ENCODE results near the gene ZNF211.

The ZNF211 gene

GRCh38 chr19:57632987-57633831 is at the start of gene ZNF211:
ZNF211 (plus strand) TSS chr19:57633168; CDS start chr19:57633347, 179 bp downstream.
- H3K27ac ChIP-seq (ENCODE audit: low read depth, low read length), result no peak within 1 kb of the TSS
- TF ChIP-seq EZH2phosphoT487 (conservative IDR thresholded peaks at IDR 0.05; ENCODE audit: low read length) (no peak), CTCF (IDR thresholded peaks at IDR 0.05; ENCODE audit: insufficient read depth, low read length, poor library complexity, severe bottlenecking) (no peak)
- peak within 1 kb of the TSS; percentile 55 for H3K4me2 ChIP-seq (ENCODE audit: low read depth, low read length, poor library complexity, severe bottlenecking)
- H3K79me2 ChIP-seq (ENCODE audit: insufficient read depth, low read length), result no peaks in the 10 kb centered on the region
- peaks cover 14% of the 10 kb centered on the region for H3K9me3 ChIP-seq (ENCODE audit: insufficient read depth, low read length)
- no peaks in the 10 kb centered on the region for H3K9me2 ChIP-seq (replicated peaks; ENCODE audit: insufficient read depth, low read length)
- H3K27me3 ChIP-seq (ENCODE audit: low read length), result no peaks in the 10 kb centered on the region
- peak within 1 kb of the TSS; percentile 94 for H2AFZ ChIP-seq (ENCODE audit: low read depth, low read length, severe bottlenecking)
- no peaks in the 10 kb centered on the region for H4K20me1 ChIP-seq (ENCODE audit: low read depth, low read length)
- H3K4me3 ChIP-seq (ENCODE audit: insufficient read depth, low read length, poor library complexity, severe bottlenecking), result peak within 1 kb of the TSS; percentile 81
- H3K36me3 ChIP-seq (ENCODE audit: low read length), result peaks cover 32% of the 10 kb centered on the region
- H3F3A ChIP-seq (ENCODE audit: insufficient read depth), result no peaks in the 10 kb centered on the region
- peak within 1 kb of the TSS; percentile 71 for H3K9ac ChIP-seq (ENCODE audit: low read length)

- no peak within 1 kb of the TSS for H3K27ac ChIP-seq (ENCODE audit: low read depth, low read length)
- TF ChIP-seq EZH2phosphoT487 (conservative IDR thresholded peaks at IDR 0.05; ENCODE audit: low read length), result no peak
- TF ChIP-seq CTCF (IDR thresholded peaks at IDR 0.05; ENCODE audit: insufficient read depth, low read length, poor library complexity, severe bottlenecking), result no peak
- H3K4me3 ChIP-seq (ENCODE audit: insufficient read depth, low read length, poor library complexity, severe bottlenecking), result no peak within 1 kb of the TSS
- no peak within 1 kb of the TSS for H3K4me2 ChIP-seq (ENCODE audit: low read depth, low read length, poor library complexity, severe bottlenecking)
- no peaks in the 10 kb centered on the region for H4K20me1 ChIP-seq (ENCODE audit: low read depth, low read length)
- no peaks in the 10 kb centered on the region for H3K36me3 ChIP-seq (ENCODE audit: low read length)
- no peaks in the 10 kb centered on the region for H3K9me2 ChIP-seq (replicated peaks; ENCODE audit: insufficient read depth, low read length)
- no peaks in the 10 kb centered on the region for H3F3A ChIP-seq (ENCODE audit: insufficient read depth)
- H3K9ac ChIP-seq (ENCODE audit: low read length), result no peak within 1 kb of the TSS
- H3K9me3 ChIP-seq (ENCODE audit: insufficient read depth, low read length), result peaks cover 5% of the 10 kb centered on the region; the same call in 1 of the 2 replicates
- H3K79me2 ChIP-seq (ENCODE audit: insufficient read depth, low read length), result no peaks in the 10 kb centered on the region
- H3K27me3 ChIP-seq (ENCODE audit: low read length), result no peaks in the 10 kb centered on the region
- H2AFZ ChIP-seq (ENCODE audit: low read depth, low read length, severe bottlenecking), result no peak within 1 kb of the TSS
These were observed 49.2 kb upstream of the ZNF211 start, which contains the start of gene ZIK1 for GRCh38 chr19:57583521-57584416. ZIK1 (plus strand) TSS chr19:57584145; CDS start chr19:57584357, 212 bp downstream.

DNA sequence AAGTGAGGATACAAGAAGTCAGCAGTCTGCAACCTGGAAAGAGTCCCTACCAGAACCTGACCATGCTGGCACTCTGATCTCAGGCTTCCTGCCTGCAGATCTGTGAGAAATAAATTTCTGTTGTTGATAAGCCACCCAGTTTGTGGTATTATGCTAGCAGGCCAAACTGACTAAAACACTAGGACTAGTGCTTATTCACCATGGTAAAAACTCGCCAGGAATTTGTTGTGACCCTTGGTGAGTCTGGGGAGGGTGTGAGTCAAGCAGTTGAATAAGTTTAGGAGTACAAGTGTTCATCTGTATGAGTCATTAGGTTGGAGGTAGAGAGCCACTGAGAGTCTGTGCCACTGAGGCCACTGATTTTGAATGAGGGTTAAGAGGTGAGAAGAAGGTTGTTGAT is 45.4 kb upstream of the ZNF211 start:
- Histone ChIP-seq H3K9me2 (replicated peaks; ENCODE audit: insufficient read depth, low read length) (no peaks in the 10 kb centered on the region), H3K9ac (ENCODE audit: low read length) (no peak overlapping the region), H2AFZ (ENCODE audit: low read depth, low read length, severe bottlenecking) (no peak overlapping the region), H3K27me3 (ENCODE audit: low read length) (no peaks in the 10 kb centered on the region), H3K4me2 (ENCODE audit: low read depth, low read length, poor library complexity, severe bottlenecking) (no peak overlapping the region), H4K20me1 (ENCODE audit: low read depth, low read length) (no peaks in the 10 kb centered on the region), H3K27ac (ENCODE audit: low read depth, low read length) (no peak overlapping the region), H3K36me3 (ENCODE audit: low read length) (no peaks in the 10 kb centered on the region), H3K79me2 (ENCODE audit: insufficient read depth, low read length) (no peaks in the 10 kb centered on the region), H3K4me3 (ENCODE audit: insufficient read depth, low read length, poor library complexity, severe bottlenecking) (no peak overlapping the region), H3K9me3 (ENCODE audit: insufficient read depth, low read length) (peaks cover 31% of the 10 kb centered on the region; the same call in 1 of the 2 replicates), H3F3A (ENCODE audit: insufficient read depth) (no peaks in the 10 kb centered on the region)
- no peak for TF ChIP-seq EZH2phosphoT487 (conservative IDR thresholded peaks at IDR 0.05; ENCODE audit: low read length)
- TF ChIP-seq CTCF (IDR thresholded peaks at IDR 0.05; ENCODE audit: insufficient read depth, low read length, poor library complexity, severe bottlenecking), result no peak
